BJ (cell line): ENCODE data around the gene SIPA1L3. TPM values are rescaled to one million over a fixed set of nuclear protein-coding genes. Genes with fewer than 3 reads are reported as not detected.

ENCODE experiments used
- CTCF ChIA-PET: fragments of 350-600 bp; formaldehyde crosslinking; extraction: SDS; loops from one replicate; lab custom pipeline; 2021; ENCODE audit warnings: antibody characterized with exemption, inconsistent platforms; lab: Yijun Ruan, JAX
- POLR2A ChIA-PET: fragments of 300-600 bp; sonication (Branson Sonifier 250); formaldehyde crosslinking; extraction: SDS; loops from one replicate; lab custom pipeline; 2021; ENCODE audit warnings: antibody characterized with exemption; lab: Charles Lee
- DNase-seq: peaks from one replicate; pipeline ENCODE4 v3.0.0-alpha.2; 2011; ENCODE audit warnings: low read depth
- H3K27me3 ChIP-seq: 2 replicates; pipeline ENCODE4 v1.6.0; 2011; ENCODE audit warnings: low read length; ENCODE audit not compliant: control insufficient read depth, insufficient read depth
- H3K36me3 ChIP-seq: 2 replicates; pipeline ENCODE4 v1.5.1; 2011; ENCODE audit warnings: low read length; ENCODE audit not compliant: control insufficient read depth, insufficient read depth
- H3K4me3 ChIP-seq: 2 replicates; pipeline ENCODE4 v1.5.1; 2011; ENCODE audit warnings: low read depth, mild to moderate bottlenecking, control low read depth, low read length
- CTCF ChIP-seq: IDR thresholded peaks from 2 replicates; pipeline ENCODE4 v1.5.1; 2011; ENCODE audit warnings: low read depth, mild to moderate bottlenecking, control low read depth, inconsistent platforms, low read length, moderate library complexity; ENCODE audit not compliant: insufficient read depth
- polyA plus RNA-seq: library from polyadenylated mRNA; depleted of rRNA; stranded (reverse); fragments of >200 nt; gene quantifications from 2 replicates; pipeline ENCODE4 v1.2.3, GENCODE V29; 2011

Gene SIPA1L3
- polyA plus RNA-seq, 1 experiment = 4.5 TPM

DNA sequence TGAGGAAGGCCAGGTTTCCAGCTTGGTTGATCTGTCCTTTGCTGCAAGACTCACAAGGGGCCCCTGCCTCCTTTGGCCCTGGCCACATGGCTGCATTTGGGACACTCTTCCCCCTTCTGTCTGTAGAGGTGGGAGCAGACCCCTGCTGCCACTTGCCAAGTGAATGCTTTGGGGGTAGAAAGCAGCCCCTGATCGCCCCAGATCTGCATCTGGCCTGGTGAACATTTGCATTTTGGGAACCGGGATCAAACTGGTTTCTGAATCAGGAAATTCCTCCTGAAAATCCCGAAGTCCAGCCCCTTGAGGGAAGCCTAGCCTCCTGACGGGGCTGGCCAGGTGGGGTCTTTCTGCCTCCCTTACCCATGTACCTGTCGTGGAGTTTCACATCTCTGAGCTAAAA, 302.1 kb downstream of the SIPA1L3 start:
- CTCF ChIA-PET = interaction anchor here (1.2 to 1.7 kb wide), 2 partner anchors 10 to 307 kb away, joined by 3 to 5 read pairs; no protein-coding TSS in a partner anchor
- POLR2A ChIA-PET = interaction anchor here (0.6 kb wide), 1 partner anchor 205 kb away, joined by 4 read pairs; no protein-coding TSS in a partner anchor

DNA sequence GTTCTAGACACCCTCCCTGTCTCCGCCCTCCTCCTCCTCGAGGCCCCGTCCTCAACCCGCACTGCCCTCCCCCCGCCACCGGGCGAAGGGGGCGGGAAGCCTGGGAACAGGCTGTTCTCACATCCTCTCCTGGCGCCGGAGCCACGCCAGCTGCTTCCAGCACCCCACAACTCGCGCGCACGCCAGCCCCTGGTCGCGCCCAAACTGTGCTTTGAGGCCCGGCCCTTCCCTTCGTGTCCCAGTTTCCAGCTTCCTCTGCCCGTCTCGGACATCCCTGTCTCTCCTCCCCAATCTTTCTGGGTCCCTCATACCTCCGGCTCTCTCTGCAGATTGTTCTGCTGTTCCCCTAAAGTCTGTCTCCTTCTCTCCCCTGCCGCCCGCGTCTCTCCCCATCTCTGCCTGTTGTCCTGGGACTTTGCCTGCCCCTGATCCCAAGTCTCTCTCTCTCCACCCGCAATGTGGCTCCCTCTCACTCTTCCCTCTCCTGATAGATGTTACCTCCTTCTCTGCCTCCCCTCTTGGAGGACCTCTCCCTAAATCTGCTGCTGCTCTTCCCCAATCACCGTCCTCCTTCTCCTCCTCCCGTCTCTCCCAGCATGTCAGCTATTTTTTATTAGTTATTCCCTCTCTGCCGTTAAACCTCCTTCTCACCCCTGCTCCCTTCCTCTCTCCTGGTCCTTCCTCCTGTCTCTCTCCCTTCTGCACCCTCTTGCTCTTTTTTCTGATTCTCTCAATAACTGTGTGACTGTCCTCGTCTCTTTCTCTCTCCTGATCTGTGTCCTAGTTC, 302.9 kb downstream of the SIPA1L3 start:
- CTCF ChIA-PET = interaction anchor here (1.2 to 1.7 kb wide), 2 partner anchors 10 to 307 kb away, joined by 3 to 5 read pairs; no protein-coding TSS in a partner anchor
- Histone ChIP-seq H3K36me3 (peaks cover 10% of the 10 kb centered on the region), H3K27me3 (no peaks in the 10 kb centered on the region), H3K4me3 (peak overlapping the region; percentile 14)
- no peak for DNase-seq
- POLR2A ChIA-PET = interaction anchor here (0.6 kb wide), 1 partner anchor 206 kb away, joined by 4 read pairs; no protein-coding TSS in a partner anchor
- TF ChIP-seq CTCF = no peak

More for the DNA sequence above, 302.1 kb downstream of the SIPA1L3 start:
- H3K27me3 ChIP-seq = no peaks in the 10 kb centered on the region
- no peak for DNase-seq
- TF ChIP-seq CTCF = no peak
- no peak overlapping the region; the same call in 1 of the 2 replicates for H3K4me3 ChIP-seq
- H3K36me3 ChIP-seq = peaks cover 10% of the 10 kb centered on the region

DNA sequence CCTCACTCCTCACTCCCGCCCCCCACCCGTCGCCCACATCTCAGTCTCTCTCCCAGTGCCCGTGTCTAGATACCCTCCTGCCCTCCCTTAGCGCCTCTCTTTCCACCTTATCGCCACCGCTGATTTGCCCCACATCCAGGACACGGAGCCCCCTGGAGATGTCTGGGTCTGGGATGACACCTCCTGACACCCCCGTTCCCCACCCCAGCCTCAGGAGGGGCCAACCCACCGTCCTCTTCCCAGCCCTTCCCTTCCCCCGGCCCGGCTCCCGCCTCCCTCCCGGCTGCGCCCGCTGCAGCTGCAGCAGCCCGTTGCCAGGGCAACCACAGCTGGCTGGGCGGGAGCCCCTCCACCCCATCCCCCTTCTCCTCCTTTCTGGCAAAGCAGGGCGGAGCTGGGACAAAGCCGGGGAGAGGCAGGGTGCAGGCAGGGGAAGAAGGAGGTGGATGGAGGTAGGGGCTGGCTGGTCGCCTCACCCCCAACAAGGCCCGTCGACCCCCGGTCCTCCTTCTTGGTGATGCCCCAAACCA, 303.5 kb downstream of the SIPA1L3 start:
- Histone ChIP-seq H3K36me3 (peaks cover 9% of the 10 kb centered on the region), H3K4me3 (no peak overlapping the region), H3K27me3 (no peaks in the 10 kb centered on the region)
- CTCF ChIA-PET = no interaction called here
- POLR2A ChIA-PET = no interaction called here
- no peak for DNase-seq
- no peak for TF ChIP-seq CTCF

- no peak for DNase-seq
- Histone ChIP-seq H3K27me3 (no peaks in the 10 kb centered on the region), H3K4me3 (no peak overlapping the region), H3K36me3 (peaks cover 4% of the 10 kb centered on the region)
- TF ChIP-seq CTCF = peak; percentile 13; the same call in 1 of the 2 replicates
- ChIA-PET POLR2A (no interaction called here), CTCF (no interaction called here)
Observed at GRCh38 chr19:38211151-38211591, 304.2 kb downstream of the SIPA1L3 start.

DNA sequence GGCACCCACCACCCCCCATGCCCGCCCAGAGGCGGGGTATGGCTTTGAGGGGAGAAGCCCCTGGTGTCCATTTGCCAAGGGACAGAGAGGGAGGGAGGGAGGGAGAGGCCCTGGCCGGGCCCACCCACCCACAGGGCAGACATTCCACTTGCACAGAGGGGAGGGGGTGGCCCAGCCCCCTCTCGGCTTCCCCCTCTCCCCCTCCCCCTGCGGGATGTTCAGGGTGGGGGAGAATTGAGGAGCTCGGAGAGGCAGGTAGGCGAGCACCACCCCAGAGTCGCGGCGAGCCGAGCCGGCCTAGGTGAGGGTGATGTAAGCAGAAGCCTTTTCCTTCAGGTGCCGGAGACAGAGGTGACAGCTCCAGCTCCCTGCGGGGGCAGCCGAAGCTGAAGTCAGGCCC, 304.8 kb downstream of the SIPA1L3 start:
- Histone ChIP-seq H3K4me3 (no peak overlapping the region), H3K27me3 (no peaks in the 10 kb centered on the region), H3K36me3 (0 out of 2 replicates have a peak, but pooled peaks cover 1% of the 10 kb centered on the region)
- CTCF ChIA-PET = no interaction called here
- no peak for TF ChIP-seq CTCF
- DNase-seq = no peak
- POLR2A ChIA-PET = no interaction called here
